DOHH2 (cell line): ENCODE data around the gene WDR27.

ENCODE experiments used
- EZH2phosphoT487 ChIP-seq: fragments of 200-600 bp; sonication (generic); IDR thresholded peaks from 2 replicates; pipeline ENCODE4 v1.6.1; 2017; ENCODE audit warnings: borderline replicate concordance, mild to moderate bottlenecking, antibody characterized with exemption, low read length, moderate library complexity, mixed read lengths
- TF ChIP-seq, protein P1 (sequence below): fragments of 200-600 bp; sonication (generic); IDR thresholded peaks from one replicate; pipeline ENCODE4 v1.5.1; 2014; ENCODE audit warnings: antibody characterized with exemption, mild to moderate bottlenecking, low read depth, low read length; ENCODE audit not compliant: poor library complexity, severe bottlenecking

DNA sequence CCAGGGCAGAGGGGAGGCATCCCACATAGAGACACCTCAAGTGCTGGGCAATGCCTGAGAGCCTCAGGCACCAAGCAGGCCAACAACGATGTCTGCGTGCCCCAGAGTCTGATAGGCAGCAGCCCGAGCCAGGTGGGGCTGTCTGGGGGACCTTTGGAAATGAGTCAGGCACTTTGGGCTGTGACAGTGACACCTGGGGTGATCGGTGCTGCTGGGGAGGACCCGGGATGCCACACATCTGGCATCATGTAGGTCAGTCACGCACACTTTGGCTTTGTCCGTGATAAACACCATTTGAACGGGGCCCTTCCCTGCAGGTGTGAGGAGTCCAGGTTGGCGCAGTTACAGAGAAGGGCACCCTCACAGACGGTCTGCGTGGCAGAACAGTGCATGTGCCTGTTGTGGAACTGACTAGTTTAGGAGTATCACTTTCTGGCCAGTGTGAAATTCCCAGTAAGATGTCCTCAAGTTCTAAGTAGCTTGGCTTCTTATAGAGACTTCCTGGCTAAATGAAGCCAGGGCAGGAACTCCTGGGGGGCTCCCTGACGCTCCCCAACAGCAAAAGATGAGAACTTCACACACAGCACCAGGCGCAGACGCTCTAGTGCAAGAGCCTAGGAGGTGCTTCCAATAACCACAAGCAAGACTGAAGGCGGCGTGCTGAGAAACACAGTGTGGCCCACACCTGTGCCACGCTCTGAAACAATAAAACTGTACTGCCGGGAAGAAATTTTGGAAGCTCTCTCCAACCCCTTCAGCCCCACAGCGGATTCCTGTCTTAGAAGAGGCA is 134.7 kb downstream of the WDR27 start:
- TF ChIP-seq, protein P1, sequence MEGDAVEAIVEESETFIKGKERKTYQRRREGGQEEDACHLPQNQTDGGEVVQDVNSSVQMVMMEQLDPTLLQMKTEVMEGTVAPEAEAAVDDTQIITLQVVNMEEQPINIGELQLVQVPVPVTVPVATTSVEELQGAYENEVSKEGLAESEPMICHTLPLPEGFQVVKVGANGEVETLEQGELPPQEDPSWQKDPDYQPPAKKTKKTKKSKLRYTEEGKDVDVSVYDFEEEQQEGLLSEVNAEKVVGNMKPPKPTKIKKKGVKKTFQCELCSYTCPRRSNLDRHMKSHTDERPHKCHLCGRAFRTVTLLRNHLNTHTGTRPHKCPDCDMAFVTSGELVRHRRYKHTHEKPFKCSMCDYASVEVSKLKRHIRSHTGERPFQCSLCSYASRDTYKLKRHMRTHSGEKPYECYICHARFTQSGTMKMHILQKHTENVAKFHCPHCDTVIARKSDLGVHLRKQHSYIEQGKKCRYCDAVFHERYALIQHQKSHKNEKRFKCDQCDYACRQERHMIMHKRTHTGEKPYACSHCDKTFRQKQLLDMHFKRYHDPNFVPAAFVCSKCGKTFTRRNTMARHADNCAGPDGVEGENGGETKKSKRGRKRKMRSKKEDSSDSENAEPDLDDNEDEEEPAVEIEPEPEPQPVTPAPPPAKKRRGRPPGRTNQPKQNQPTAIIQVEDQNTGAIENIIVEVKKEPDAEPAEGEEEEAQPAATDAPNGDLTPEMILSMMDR, result no peak
- no peak for TF ChIP-seq EZH2phosphoT487
